ENCODE data around the gene GOLPH3L.

GRCh38 chr1:150696995-150697927 is at the start of gene GOLPH3L:
- no peak for TF ChIP-seq CTCF (conservative IDR thresholded peaks at IDR 0.05; ENCODE audit: low read depth in 2 of 2)
- peak; percentile 83 for TF ChIP-seq POLR2AphosphoS5 (IDR thresholded peaks at IDR 0.05; ENCODE audit: low read depth)

All from GM23338 (cell line).